HepG2 (cell line): Measurements from ENCODE around the gene TIMM44.

Experiments
- IRF2 ChIP-seq: IDR thresholded peaks from 2 replicates; pipeline ENCODE4 v1.6.1; 2018; ENCODE audit warnings: missing genetic modification reagents, missing compliant biosample characterization
- ZKSCAN1 ChIP-seq: fragments of 150-350 bp; IDR thresholded peaks from 2 replicates; pipeline ENCODE4 v1.6.1; 2014; ENCODE audit warnings: low read length
- TF ChIP-seq, protein P1 (sequence below), 2 experiments: sonication (generic) in 1 of 2; formaldehyde crosslinking in 1 of 2; IDR thresholded peaks; 2 replicates each; pipeline versions ENCODE4 v1.5.1 to v1.6.1; 2011 to 2020; ENCODE audit warnings: borderline replicate concordance in 1 of 2, low read depth in 1 of 2, low read length in 1 of 2, mild to moderate bottlenecking in 1 of 2, missing genetic modification reagents in 1 of 2, moderate library complexity in 1 of 2

- TF ChIP-seq, protein P1, sequence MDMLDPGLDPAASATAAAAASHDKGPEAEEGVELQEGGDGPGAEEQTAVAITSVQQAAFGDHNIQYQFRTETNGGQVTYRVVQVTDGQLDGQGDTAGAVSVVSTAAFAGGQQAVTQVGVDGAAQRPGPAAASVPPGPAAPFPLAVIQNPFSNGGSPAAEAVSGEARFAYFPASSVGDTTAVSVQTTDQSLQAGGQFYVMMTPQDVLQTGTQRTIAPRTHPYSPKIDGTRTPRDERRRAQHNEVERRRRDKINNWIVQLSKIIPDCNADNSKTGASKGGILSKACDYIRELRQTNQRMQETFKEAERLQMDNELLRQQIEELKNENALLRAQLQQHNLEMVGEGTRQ (IDR thresholded peaks at IDR 0.05; ENCODE audit: low read depth, low read length): no peak
- TF ChIP-seq, protein P1 (CRISPR knock-in tag; IDR thresholded peaks at IDR 0.05; ENCODE audit: borderline replicate concordance): no peak
- TF ChIP-seq ZKSCAN1: no peak
- TF ChIP-seq IRF2 (CRISPR knock-in tag): no peak
Measured at GRCh38 chr19:7928334-7928706, 15.1 kb downstream of the TIMM44 start.
